ENCODE data around the gene TRABD2B. TPM values are rescaled to one million over a fixed set of nuclear protein-coding genes. Genes with fewer than 3 reads are reported as not detected.

Gene TRABD2B
- total and polyA plus RNA-seq, 2 of the 13 experiments (the other 11 are each of a cell fraction or from before 2014, with no cell fraction given): 0.04 TPM; not detected in 1

DNA sequence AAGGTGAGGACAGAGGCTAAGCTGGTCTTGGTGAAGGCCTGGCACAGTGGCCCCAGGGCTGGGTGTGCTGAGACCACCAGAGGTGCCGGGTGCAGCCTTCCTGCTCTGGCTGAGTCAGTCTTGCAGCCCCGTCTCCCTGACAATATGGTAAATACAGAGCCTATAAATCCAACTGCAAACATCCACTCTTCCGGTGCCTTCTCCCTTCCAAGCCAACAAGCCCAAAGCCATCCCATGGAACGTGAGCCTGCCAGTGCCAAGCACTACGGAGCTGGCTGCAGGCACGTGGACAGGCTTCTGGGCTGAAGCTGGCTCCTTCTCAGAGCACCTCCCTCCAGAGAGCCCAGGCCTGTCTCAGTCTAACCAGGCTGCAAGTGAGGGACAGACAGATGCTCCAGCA is 70.0 kb downstream of the TRABD2B start (continued):
- TF ChIP-seq ARID5B (CRISPR knock-in tag; IDR thresholded peaks at IDR 0.05) (peak; percentile 52), ZNF713 (CRISPR knock-in tag; IDR thresholded peaks at IDR 0.05) (no peak), ZNF773 (CRISPR knock-in tag; IDR thresholded peaks at IDR 0.05; ENCODE audit: borderline replicate concordance) (no peak), HOXA5 (CRISPR knock-in tag; IDR thresholded peaks at IDR 0.05) (no peak), ZNF251 (CRISPR knock-in tag; IDR thresholded peaks at IDR 0.05) (no peak), ZNF747 (CRISPR knock-in tag; IDR thresholded peaks at IDR 0.05; ENCODE audit: borderline replicate concordance) (no peak), BHLHE40 (IDR thresholded peaks at IDR 0.05; ENCODE audit: low read length) (peak; percentile 85), RXRB (CRISPR knock-in tag; IDR thresholded peaks at IDR 0.05; ENCODE audit: borderline replicate concordance) (0 out of 2 replicates have a peak, but pooled peaks have one; percentile 21), ZNF781 (CRISPR knock-in tag; IDR thresholded peaks at IDR 0.05; ENCODE audit: borderline replicate concordance, not compliant biosample characterization) (no peak), PCBP2 (optimal IDR thresholded peaks at IDR 0.05; ENCODE audit: low read depth, low read length, poor library complexity, severe bottlenecking) (no peak), FOXA3 (CRISPR knock-in tag; IDR thresholded peaks at IDR 0.05) (peak; percentile 19; the same call in 1 of the 2 replicates), PLRG1 (conservative IDR thresholded peaks at IDR 0.05) (no peak), TARDBP (CRISPR knock-in tag; IDR thresholded peaks at IDR 0.05) (no peak), MLX (CRISPR knock-in tag; IDR thresholded peaks at IDR 0.05) (peak; percentile 63; the same call in 1 of the 2 replicates), KAT2B (IDR thresholded peaks at IDR 0.05; ENCODE audit: borderline replicate concordance, low read depth, low read length) (no peak), ZNF281 (CRISPR knock-in tag; IDR thresholded peaks at IDR 0.05; ENCODE audit: borderline replicate concordance) (no peak), GMEB1 (CRISPR knock-in tag; IDR thresholded peaks at IDR 0.05; ENCODE audit: borderline replicate concordance) (no peak), JUN (CRISPR knock-in tag; IDR thresholded peaks at IDR 0.05) (no peak), RFX3 (CRISPR knock-in tag; IDR thresholded peaks at IDR 0.05) (peak; percentile 38; the same call in 1 of the 2 replicates)
- TF ChIP-seq, protein P1, sequence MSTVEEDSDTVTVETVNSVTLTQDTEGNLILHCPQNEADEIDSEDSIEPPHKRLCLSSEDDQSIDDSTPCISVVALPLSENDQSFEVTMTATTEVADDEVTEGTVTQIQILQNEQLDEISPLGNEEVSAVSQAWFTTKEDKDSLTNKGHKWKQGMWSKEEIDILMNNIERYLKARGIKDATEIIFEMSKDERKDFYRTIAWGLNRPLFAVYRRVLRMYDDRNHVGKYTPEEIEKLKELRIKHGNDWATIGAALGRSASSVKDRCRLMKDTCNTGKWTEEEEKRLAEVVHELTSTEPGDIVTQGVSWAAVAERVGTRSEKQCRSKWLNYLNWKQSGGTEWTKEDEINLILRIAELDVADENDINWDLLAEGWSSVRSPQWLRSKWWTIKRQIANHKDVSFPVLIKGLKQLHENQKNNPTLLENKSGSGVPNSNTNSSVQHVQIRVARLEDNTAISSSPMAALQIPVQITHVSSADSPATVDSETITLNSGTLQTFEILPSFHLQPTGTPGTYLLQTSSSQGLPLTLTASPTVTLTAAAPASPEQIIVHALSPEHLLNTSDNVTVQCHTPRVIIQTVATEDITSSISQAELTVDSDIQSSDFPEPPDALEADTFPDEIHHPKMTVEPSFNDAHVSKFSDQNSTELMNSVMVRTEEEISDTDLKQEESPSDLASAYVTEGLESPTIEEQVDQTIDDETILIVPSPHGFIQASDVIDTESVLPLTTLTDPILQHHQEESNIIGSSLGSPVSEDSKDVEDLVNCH (CRISPR knock-in tag; IDR thresholded peaks at IDR 0.05): no peak
